Measurements from ENCODE around the gene PAX2.

DNA sequence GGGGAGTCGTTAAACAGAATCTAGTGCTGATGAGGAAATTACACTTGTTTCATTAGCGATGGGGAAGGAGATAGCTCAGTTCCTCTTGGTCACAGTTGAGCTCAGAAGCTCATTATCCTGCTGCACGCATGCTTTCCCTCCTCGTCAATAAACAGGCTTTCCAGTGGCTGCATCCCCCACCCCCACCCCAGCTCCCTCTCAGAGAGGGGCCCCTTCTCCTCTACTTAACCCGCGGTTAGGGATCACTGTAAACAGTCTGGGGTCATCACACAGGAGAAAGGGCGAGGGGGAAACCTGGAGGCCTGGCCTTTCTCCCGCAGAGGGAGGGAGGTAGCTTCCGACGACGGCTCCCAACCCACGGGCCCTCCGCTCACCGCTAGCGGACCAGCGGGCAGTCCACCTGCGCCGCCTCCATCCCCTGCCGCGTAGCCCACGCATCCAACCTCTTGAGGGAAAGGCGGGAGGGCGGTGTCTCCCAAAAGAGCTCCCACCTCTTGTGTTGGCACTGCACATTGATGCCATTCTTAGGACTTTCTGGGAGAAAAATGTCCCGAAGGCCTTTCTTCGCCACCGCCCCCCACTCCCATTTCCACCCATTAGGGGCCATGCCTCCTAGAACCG, 80.8 kb downstream of the PAX2 start:
- TF ChIP-seq, protein P1, sequence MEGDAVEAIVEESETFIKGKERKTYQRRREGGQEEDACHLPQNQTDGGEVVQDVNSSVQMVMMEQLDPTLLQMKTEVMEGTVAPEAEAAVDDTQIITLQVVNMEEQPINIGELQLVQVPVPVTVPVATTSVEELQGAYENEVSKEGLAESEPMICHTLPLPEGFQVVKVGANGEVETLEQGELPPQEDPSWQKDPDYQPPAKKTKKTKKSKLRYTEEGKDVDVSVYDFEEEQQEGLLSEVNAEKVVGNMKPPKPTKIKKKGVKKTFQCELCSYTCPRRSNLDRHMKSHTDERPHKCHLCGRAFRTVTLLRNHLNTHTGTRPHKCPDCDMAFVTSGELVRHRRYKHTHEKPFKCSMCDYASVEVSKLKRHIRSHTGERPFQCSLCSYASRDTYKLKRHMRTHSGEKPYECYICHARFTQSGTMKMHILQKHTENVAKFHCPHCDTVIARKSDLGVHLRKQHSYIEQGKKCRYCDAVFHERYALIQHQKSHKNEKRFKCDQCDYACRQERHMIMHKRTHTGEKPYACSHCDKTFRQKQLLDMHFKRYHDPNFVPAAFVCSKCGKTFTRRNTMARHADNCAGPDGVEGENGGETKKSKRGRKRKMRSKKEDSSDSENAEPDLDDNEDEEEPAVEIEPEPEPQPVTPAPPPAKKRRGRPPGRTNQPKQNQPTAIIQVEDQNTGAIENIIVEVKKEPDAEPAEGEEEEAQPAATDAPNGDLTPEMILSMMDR (conservative IDR thresholded peaks at IDR 0.05; ENCODE audit: low read depth, low read length): no peak
- no peak for TF ChIP-seq EZH2 (IDR thresholded peaks at IDR 0.05; ENCODE audit: borderline replicate concordance, low read depth, low read length, poor library complexity, severe bottlenecking)
